HepG2 (cell line): ENCODE data around the gene ELAC1.

ENCODE experiments used
- ATF1 ChIP-seq: IDR thresholded peaks from 2 replicates; pipeline ENCODE4 v1.6.1; 2016; ENCODE audit warnings: mild to moderate bottlenecking, control low read depth
- KDM5B ChIP-seq: sonication (generic); formaldehyde crosslinking; IDR thresholded peaks from 2 replicates; pipeline ENCODE4 v1.4.0; 2020; ENCODE audit warnings: missing genetic modification reagents, mild to moderate bottlenecking, borderline replicate concordance
- ZSCAN22 ChIP-seq: sonication (generic); formaldehyde crosslinking; IDR thresholded peaks from 2 replicates; pipeline ENCODE4 v1.4.0; 2020; ENCODE audit warnings: mild to moderate bottlenecking, missing genetic modification reagents
- TF ChIP-seq, protein P1 (sequence below): sonication (generic); formaldehyde crosslinking; IDR thresholded peaks from one replicate; pipeline ENCODE4 v1.5.1; 2020; ENCODE audit warnings: mild to moderate bottlenecking, missing genetic modification reagents; ENCODE audit errors: not compliant biosample characterization

DNA sequence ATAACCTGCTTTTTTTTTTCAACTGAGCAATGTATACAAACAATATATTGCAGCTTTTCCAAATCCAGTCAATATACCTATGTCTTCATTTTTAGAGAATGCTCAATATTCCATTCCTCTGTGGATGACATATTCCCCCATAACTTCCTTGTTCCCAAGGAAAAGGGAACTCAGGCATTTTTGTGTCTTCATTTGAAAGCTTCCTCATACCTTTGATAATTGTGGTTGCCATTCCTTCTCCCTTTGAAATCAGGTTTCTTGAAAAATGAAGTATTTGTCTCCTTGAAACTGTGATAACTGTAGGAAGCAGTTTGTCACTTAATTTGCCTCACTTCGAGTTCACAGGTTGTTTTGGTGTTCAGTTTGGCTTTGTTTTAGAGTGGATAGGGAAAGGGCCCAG lies 13.5 kb downstream of the ELAC1 start:
- TF ChIP-seq KDM5B (CRISPR knock-in tag) = no peak
- no peak for TF ChIP-seq ZSCAN22 (CRISPR knock-in tag)
- TF ChIP-seq, protein P1, sequence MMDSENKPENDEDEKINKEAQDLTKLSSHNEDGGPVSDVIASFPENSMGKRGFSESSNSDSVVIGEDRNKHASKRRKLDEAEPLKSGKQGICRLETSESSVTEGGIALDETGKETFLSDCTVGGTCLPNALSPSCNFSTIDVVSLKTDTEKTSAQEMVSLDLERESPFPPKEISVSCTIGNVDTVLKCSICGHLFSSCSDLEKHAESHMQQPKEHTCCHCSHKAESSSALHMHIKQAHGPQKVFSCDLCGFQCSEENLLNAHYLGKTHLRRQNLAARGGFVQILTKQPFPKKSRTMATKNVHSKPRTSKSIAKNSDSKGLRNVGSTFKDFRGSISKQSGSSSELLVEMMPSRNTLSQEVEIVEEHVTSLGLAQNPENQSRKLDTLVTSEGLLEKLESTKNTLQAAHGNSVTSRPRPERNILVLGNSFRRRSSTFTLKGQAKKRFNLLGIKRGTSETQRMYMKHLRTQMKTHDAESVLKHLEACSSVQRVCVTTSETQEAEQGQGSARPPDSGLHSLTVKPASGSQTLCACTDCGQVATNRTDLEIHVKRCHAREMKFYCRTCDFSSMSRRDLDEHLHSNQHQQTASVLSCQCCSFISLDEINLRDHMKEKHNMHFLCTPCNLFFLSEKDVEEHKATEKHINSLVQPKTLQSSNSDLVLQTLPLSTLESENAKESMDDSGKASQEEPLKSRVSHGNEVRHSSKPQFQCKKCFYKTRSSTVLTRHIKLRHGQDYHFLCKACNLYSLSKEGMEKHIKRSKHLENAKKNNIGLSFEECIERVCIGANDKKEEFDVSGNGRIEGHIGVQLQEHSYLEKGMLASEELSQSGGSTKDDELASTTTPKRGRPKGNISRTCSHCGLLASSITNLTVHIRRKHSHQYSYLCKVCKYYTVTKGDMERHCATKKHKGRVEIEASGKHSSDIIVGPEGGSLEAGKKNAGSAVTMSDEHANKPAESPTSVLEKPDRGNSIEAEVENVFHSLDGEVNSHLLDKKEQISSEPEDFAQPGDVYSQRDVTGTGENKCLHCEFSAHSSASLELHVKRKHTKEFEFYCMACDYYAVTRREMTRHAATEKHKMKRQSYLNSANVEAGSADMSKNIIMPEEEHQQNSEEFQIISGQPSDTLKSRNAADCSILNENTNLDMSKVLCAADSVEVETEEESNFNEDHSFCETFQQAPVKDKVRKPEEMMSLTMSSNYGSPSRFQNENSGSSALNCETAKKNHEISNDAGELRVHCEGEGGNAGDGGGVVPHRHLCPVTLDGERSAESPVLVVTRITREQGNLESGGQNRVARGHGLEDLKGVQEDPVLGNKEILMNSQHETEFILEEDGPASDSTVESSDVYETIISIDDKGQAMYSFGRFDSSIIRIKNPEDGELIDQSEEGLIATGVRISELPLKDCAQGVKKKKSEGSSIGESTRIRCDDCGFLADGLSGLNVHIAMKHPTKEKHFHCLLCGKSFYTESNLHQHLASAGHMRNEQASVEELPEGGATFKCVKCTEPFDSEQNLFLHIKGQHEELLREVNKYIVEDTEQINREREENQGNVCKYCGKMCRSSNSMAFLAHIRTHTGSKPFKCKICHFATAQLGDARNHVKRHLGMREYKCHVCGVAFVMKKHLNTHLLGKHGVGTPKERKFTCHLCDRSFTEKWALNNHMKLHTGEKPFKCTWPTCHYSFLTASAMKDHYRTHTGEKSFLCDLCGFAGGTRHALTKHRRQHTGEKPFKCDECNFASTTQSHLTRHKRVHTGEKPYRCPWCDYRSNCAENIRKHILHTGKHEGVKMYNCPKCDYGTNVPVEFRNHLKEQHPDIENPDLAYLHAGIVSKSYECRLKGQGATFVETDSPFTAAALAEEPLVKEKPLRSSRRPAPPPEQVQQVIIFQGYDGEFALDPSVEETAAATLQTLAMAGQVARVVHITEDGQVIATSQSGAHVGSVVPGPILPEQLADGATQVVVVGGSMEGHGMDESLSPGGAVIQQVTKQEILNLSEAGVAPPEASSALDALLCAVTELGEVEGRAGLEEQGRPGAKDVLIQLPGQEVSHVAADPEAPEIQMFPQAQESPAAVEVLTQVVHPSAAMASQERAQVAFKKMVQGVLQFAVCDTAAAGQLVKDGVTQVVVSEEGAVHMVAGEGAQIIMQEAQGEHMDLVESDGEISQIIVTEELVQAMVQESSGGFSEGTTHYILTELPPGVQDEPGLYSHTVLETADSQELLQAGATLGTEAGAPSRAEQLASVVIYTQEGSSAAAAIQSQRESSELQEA (CRISPR knock-in tag) = no peak
- no peak for TF ChIP-seq ATF1 (CRISPR knock-in tag)
